Iris pigment epithelial cell (primary cell): ENCODE data around the gene OR5T3.
"Not testable (repeated sequence)": the region's sequence is repeated elsewhere in the genome, so short reads cannot be mapped to it uniquely, and the experiment has no call there.

Source experiments
- DNase-seq: peaks from one replicate; pipeline ENCODE4 v3.0.0-alpha.2; 2011; ENCODE audit warnings: low read depth

OR5T3 gene

GRCh38 chr11:56251954-56252353 is at the start of gene OR5T3:
OR5T3 (plus strand) TSS chr11:56252254; CDS start chr11:56252254, 0 bp downstream.
- DNase-seq = no peak

- no peak for DNase-seq
These were observed 44.3 kb upstream of the OR5T3 start for GRCh38 chr11:56207790-56208189.

- no peak for DNase-seq
These were observed 37.5 kb upstream of the OR5T3 start for GRCh38 chr11:56214537-56214936.

DNA sequence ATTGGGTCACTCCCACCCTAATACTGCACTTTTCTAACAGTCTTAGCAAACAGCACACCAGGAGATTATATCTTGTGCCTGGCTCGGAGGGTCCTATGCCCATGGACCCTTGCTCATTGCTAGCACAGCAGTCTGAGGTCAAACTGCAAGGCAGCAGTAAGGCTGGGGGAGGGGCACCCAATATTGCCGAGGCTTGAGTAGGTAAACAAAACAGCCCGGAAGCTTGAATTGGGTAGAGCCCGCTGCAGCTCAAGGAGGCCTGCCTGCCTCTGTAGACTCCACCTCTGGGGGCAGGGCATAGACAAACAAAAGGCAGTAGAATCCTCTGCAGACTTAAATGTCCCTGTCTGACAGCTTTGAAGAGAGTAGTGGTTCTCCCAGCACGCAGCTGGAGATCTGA is 32.3 kb upstream of the OR5T3 start:
- DNase-seq = not testable (repeated sequence)

DNA sequence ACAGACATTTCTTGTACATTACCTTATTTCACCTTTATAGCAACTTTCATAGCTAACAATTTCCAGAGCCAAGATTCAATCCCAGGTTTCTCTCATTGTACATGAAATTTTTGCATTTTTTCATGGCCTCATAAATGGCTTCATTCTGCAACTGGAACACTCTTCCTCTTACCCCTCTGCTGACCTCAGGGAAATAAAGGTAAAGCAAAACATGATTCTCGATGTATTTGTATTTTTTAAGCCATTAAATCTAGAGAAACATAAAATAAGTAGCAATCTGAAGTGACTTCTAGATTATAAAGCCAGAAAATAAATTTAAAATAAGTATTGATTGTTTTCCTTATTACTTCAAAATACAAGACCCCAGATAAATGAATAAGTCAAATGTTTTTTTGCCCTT is 17.9 kb upstream of the OR5T3 start, which contains the start of gene OR5T2:
TSS of gene OR5T2 (minus strand) at position 101 of the 400 bp plus-strand sequence. CDS start 1,193 bp downstream, outside the sequence.
- no peak for DNase-seq

GRCh38 chr11:56271092-56271491 is 19.0 kb downstream of the OR5T3 start:
- DNase-seq = no peak

DNA sequence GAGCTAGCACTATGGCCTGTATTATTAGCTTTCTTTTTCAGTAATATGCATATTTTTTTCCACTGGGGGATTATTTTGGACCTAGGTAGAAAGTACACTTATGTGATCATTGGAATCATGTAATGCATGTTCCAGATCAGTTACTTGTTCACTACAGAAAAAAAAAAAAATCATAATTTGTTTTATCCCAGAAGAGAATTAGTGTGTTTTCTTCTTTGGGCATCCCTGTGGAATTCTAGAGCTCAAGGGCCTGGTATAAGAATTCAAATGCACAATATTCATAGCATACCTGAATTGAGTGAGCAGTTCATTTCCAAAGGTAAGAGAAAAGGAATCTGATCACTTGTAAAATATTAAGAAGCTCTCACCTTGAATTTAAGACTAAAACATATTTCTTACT is 21.8 kb downstream of the OR5T3 start, which contains the start of gene OR5T1:
TSS of gene OR5T1 (plus strand) at position 301 of the 400 bp plus-strand sequence. CDS start 1,485 bp downstream, outside the sequence.
- DNase-seq = no peak

DNA sequence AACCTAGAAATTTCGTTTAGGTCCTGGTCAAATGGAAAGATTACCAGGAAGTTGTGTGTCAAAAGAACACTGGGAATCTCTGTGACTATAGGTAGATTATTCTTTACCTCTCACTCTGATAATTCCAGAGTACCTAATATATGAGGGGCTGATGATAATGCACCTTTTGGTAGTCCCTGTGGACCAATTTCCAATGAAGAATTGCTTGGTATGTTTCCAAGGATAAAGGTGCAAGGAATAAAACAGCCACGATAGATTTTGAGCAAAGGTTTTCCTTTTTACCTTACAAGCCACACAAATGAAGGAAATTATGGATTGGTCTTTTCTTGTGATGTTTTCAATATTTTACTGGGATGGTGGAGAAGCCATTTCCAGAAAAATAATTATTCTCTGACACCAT is 40.1 kb downstream of the OR5T3 start, which contains the start of gene OR8H1:
TSS of gene OR8H1 (minus strand) at position 101 of the 400 bp plus-strand sequence. CDS start 1,192 bp downstream, outside the sequence.
- no peak for DNase-seq

DNA sequence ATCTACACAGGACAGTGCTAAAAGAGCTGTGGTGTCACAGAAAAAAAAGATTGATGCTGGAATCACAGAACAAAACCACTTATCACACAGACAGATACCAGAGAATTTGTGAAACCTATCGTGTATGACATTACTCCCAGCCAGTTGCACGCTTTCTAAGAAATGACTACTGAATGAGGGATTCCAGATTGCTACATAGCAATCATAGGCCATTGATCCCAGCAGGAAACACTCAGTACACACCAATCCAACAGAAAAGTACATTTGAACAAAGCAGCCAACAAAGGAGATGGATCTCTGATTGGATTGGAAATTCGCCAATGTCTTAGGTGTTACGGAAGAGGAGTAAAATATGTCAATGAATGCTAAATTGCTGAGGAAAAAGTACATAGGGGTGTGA is 44.8 kb downstream of the OR5T3 start:
- DNase-seq = no peak
